ENCODE data around the gene CNTN1.

Gene CNTN1

GRCh38 chr12:40770781-40771180 is 78.5 kb downstream of the CNTN1 start:
- DNase-seq (ENCODE audit: low spot score) = no peak

DNA sequence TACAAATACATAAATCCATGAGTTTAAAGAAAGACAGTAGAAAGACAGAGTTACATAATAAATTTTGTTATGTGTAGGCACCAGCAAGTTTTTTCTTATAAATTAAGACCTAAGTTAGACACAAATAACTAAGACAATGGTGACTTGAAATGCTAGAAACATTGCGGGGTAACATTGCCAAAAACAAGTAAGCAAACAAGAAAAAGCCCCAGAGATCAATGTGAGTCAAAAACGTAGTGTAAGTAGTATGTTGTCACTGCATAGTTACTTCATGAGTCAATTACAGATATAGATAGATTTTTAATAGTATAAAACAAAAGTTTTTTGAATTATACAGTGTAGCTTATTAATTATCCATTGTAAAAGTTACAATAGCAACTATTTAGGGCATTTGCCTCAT is 83.4 kb downstream of the CNTN1 start:
- no peak for DNase-seq (ENCODE audit: low spot score)

GRCh38 chr12:40784102-40784501 is 91.9 kb downstream of the CNTN1 start:
- no peak for DNase-seq (ENCODE audit: low spot score)

DNA sequence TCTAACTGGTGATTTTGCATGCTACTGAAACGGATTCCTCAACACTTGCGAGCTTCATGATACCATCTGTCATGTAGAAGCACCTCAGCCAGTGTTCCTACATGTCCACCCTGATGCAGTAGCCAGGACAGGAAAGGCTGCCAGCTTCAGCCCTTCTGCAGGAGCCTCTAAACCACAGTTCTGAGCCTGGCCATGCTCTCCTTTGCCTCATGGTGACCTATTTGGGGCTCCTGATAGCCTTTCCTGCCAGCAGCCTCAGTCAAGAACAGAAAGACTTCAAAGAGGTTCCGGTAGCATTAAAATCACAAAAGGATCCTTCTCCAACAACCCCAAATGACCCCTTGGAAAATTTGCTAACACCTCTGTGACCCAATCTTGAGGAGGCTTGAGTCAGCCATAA is 96.0 kb downstream of the CNTN1 start:
- DNase-seq (ENCODE audit: low spot score) = no peak

DNA sequence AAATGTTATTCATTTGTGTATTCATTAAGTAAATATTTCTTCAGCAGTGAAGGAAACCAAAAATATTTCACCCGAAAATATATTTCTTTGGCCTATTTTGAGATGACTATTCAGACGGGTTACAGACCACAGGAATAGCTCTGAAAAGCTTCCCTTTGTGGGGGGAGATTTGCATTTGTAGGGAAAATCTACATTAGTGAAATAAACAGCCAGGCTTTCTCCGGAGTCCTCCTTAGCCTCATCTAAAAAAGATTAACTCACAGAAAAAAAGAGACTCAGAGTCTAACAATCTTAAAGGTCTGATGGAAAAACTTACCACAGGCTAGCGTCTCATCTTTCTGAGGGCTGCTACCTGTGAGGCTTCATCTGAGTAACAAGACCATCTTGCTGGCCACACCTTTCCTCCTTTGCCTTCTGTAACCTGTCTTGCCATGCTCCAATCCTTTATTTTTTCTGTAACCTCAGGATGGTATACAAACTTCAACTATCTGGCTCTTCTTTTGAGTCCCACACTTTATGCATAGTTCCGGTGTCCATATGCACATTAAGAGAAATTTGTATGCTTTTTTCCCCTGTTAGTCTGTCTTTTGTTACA is 100.7 kb downstream of the CNTN1 start:
- no peak for DNase-seq (ENCODE audit: low spot score)

GRCh38 chr12:40793471-40793870 is 101.2 kb downstream of the CNTN1 start:
- no peak for DNase-seq (ENCODE audit: low spot score)

DNA sequence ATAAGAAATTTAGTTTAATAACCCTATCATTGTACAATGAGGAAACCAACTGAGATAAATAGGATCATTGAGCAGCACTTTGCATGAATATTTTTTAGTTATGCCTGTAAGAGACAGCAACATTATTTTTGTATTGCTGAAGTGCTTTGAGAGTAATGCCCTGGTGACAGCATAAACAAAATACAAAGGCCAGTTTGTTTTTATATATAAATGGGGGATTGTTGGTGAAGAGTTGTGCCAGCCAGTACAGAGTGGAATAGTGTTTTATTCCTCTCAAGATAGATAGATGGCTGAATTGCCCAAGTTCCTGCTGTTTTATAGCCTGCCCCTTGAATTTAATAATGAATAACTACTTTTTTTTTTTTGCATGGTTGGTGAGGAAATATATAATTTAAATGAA is 101.8 kb downstream of the CNTN1 start:
- no peak for DNase-seq (ENCODE audit: low spot score)

DNA sequence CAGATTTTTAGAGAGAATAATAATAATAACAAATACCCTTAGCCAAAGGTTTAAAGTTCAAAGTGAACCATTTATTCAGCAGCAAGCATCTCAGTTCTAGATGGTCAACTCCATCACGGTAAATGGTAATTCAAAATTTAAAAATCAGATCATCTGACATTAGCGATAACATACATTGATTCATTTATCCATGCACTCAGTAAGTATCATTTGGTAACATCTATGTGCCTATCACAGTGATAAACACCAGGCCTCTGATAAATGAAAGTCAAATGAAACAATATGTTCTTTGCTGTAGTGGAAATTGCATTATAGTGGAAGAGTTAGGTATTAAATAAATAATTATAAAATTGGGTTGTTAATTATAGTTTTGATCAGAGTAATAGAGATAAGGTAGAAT is 108.8 kb downstream of the CNTN1 start:
- no peak for DNase-seq (ENCODE audit: low spot score)

DNA sequence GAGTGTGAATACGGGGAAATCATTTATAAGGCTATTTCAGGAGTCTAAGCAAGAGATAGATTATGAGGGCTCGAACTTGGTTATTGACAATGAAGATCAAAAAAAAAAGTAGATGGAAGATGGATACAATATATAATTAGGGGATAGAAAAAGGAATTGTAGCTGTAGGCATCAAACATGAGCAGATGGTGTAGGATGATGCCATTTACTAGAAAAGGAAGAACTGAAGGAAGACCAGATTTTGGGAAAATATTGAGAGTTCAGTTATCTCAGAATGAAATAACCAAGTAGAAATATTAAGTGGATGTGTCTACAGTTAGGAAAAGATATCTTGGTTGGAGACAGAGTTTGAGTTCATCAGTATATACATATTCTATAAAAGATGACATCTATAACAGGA is 109.6 kb downstream of the CNTN1 start:
- DNase-seq (ENCODE audit: low spot score) = no peak

DNA sequence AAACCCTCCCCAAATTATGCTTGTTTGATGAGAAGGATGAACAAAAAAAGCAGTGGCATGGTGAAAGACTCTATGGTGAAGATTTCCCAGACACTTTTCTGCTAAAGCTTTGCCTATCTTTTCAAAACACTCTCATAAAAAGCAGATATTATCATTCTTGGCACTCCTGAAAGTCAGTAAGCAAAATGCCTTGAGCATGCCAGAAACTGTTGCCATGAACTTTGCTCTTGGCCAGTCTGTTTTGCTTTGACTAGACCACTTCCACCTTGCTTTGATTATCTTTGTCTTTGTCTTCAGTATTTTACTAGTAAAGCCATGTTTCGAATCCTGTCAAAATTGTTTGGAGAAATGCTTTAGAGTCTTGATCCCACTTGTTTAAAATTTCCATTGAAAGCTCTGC is 110.4 kb downstream of the CNTN1 start:
- no peak for DNase-seq (ENCODE audit: low spot score)

DNA sequence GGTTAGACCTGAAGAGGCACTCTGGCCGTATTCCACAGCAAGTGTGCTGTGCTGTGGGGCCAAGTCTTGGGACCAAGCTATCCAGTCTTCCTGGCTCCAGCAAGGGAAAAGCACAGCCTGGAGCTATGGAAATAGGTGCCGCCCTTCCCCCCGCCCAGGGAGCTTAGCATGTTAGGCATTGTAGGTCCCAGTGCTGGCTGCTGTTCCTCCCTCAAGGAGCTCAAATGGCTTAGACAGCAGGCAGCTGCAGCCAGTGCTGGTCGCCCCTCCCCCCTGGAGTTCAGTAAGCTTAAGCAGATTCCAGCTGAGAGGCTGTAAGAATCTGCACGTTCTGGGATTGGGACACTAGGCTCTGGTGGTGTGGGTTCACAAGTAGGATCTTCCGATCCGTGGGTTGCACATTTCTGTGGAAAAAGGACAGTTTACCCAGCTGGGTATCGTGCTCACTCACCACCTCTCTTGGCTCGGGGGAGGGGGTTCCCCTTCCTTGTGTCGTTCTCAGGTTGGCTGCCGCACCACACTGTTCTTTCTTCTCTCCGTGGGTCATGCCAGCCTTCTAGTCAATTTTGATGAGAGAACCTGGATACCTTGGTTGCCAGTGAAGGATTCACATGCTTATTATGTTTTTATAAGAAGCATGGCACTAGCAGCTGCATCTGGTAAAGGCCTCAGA is 127.3 kb downstream of the CNTN1 start:
- no peak for DNase-seq (ENCODE audit: low spot score)

DNA sequence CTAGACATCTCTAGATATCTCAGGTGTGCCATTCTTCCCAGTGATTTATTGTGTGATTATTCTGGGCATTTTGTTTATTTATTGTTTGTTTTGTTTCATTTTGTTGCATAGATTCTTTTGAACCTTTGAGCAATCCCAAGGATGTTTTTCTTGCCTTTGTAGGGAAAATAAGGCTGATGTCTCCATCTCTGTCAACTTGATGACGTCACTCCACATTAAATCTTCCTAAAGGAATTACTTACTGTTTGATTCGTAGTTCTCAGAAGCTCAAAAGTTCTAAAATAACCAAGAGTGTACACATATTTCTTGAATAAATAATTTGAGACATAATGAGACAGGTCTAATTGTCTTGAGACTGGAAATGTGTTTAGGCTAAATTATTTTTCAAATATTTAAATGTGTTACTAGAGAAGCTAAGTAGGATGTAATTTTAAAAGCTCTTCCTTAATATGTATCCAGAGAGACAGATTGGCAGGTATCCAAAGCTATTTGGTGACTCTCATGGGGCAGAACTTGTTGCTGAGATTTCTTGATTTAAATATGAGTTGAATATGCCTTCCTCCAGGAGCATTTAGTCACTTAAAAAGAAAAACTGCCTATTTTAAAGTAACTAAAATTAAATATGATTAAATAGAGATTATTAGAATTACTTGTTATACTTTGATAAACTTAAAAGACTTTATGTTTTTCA is 128.7 kb downstream of the CNTN1 start:
- DNase-seq (ENCODE audit: low spot score) = no peak

DNA sequence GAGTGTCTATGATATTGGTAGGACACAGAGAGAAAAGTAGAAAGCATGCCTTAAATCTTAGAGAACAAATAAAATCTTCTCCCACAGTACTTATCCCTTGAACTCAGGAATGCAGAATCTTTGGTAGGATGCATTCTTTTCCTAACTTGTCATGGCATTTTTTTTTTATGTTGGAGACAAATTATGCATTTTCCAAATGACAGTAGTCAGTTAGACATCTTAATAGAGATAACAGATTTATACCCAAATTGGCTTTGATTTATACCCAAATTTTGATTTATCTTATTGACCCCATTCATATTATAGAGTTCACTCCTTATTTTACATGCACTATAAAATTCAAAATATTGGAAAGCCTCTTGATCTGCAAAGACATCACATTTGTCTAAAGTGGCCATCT is 132.9 kb downstream of the CNTN1 start:
- DNase-seq (ENCODE audit: low spot score) = no peak

DNA sequence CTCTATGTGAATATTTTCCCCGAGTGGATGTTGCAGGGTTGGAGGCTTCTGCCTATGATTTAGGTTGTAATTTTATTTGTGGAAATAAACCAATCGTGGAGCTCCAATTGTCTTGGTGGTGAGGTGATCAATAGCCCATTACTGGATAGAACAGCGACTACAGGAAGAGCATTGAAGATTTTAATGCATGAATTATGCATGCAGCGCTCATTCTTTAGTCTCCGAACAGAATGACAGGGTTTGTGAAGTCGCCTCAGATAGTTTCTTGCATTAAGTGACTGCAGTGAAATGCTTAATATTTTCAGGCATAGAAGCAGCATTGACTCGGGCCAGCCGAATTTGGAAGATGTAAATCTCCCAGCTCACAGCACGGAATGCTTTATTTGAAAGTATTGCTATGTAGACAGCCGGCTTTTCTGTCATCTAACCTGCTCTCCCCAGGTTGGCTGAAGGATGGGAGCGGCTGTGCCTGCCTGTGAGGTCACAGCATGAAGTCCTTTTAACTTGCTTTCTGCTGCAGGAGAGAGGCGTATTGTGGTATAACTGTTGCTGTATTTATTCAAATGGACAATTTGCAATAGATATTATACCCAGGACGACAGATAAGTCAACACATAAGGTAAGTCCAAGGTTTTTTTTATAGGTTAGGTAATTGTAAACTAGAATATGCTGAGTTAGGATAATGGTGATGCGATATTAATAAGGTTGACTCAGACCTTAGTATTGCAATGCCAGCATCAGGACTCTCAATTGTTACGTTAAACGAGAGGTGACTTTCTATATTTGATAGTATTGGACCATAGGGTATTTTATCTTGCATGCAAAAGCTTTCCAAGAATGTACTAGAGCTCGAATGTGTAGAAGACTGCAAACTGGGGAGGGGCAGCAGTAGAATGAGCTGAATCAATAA is 135.7 kb downstream of the CNTN1 start:
- DNase-seq (ENCODE audit: low spot score) = no peak

- DNase-seq (ENCODE audit: low spot score) = no peak
Measured at GRCh38 chr12:40828593-40828990, 136.4 kb downstream of the CNTN1 start.

GRCh38 chr12:40829738-40830144 is 137.5 kb downstream of the CNTN1 start:
- DNase-seq (ENCODE audit: low spot score) = no peak

GRCh38 chr12:40831916-40832315 is 139.7 kb downstream of the CNTN1 start:
- DNase-seq (ENCODE audit: low spot score) = no peak

DNA sequence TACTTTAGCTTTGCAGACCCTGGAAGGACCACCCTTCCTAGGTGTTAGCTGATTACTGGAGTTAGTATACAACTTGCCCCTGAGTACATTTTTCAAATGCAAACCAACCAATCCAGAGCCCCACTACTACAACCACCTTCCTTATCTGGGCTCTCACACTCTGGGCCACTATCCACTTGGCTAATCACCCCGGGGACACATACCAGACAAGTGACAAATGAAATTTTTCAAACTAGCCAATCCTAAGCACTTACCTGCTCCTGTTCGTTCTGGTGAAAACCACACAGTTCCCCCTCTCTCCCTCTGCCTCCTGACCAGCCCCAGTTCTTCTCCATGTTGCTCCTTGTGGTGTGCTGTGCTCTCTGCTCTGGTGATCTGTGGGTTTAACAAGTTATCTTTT is 140.4 kb downstream of the CNTN1 start:
- no peak for DNase-seq (ENCODE audit: low spot score)

- DNase-seq (ENCODE audit: low spot score) = no peak
Measured at GRCh38 chr12:40833818-40834217, 141.6 kb downstream of the CNTN1 start.

DNA sequence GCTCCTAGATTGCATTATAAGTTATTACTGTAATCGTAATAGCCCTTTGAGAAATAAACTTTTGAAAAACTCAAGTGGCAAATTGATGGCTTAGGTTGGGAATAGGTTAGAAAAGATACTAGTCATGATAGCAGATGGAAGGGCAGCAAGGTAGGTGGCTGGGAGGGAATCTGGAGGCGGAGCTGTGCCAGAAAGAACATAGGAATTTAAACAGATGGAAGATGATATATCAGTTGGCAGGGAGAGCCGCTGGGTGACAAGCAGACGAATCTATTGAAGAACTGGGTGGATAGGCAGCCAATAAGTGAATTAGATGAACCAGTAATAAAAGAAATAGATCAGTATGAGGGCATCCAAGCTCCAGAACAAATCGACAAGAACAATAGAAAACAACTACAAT is 142.1 kb downstream of the CNTN1 start:
- no peak for DNase-seq (ENCODE audit: low spot score)

GRCh38 chr12:40837891-40838429 is 145.7 kb downstream of the CNTN1 start:
- no peak for DNase-seq (ENCODE audit: low spot score)

GRCh38 chr12:40843495-40843894 is 151.3 kb downstream of the CNTN1 start:
- DNase-seq (ENCODE audit: low spot score) = no peak
